Caco-2 (cell line): ENCODE results near the gene JADE3. TPM values are rescaled to one million over a fixed set of nuclear protein-coding genes. Genes with fewer than 3 reads are reported as not detected.

ENCODE experiments used
- Bru-seq: library from RNA; stranded (reverse); fragments of 400-500 nt; gene quantifications from one replicate; lab custom pipeline; 2021; lab: Mats Ljungman, UMichigan
- BruChase-seq, 2 experiments: library from RNA; stranded (reverse); fragments of 400-500 nt; gene quantifications; one replicate each; lab custom pipeline; 2021; lab: Mats Ljungman, UMichigan
- BruUV-seq: library from RNA; stranded (reverse); fragments of 400-500 nt; replicated peaks from 2 replicates; lab custom pipeline; 2021; lab: Mats Ljungman, UMichigan
- CTCF ChIA-PET: fragments of 300-600 bp; sonication (Branson Sonifier 250); formaldehyde crosslinking; loops from one replicate; lab custom pipeline; 2022; ENCODE audit warnings: antibody characterized with exemption; lab: Charles Lee
- POLR2A ChIA-PET: fragments of 300-600 bp; sonication (Branson Sonifier 250); formaldehyde crosslinking; loops from one replicate; lab custom pipeline; 2022; ENCODE audit warnings: antibody characterized with exemption; lab: Charles Lee
- DNase-seq, 2 experiments: peaks; one replicate each; pipeline versions ENCODE4 v3.0.0 to v3.0.0-alpha.2; 2020 to 2022
- H3K27me3 ChIP-seq: replicated peaks from 2 replicates; pipeline ENCODE4 v1.6.0; 2011; ENCODE audit warnings: low read length; ENCODE audit not compliant: control insufficient read depth, insufficient read depth
- H3K36me3 ChIP-seq: 2 replicates; pipeline ENCODE4 v1.5.1; 2011; ENCODE audit warnings: low read length; ENCODE audit not compliant: control insufficient read depth, insufficient read depth
- H3K4me1 ChIP-seq: fragments of 250-450 bp; sonication (Bioruptor Pico); 2 replicates; pipeline ENCODE4 v1.5.1; 2020; ENCODE audit warnings: mild to moderate bottlenecking
- H3K4me3 ChIP-seq: 2 replicates; pipeline ENCODE4 v1.5.1; 2011; ENCODE audit warnings: low read depth, mild to moderate bottlenecking, control low read depth, low read length
- H3K9me3 ChIP-seq: fragments of 250-450 bp; sonication (Bioruptor Pico); 2 replicates; pipeline ENCODE4 v1.5.1; 2020; ENCODE audit warnings: mild to moderate bottlenecking, moderate library complexity
- H3K27ac Mint-ChIP-seq: one replicate; pipeline ENCODE4 v1.8.0; 2022; ENCODE audit warnings: mixed read lengths; ENCODE audit not compliant: unreplicated experiment
- H3K27me3 Mint-ChIP-seq: one replicate; pipeline ENCODE4 v1.8.0; 2022; ENCODE audit warnings: mixed read lengths; ENCODE audit not compliant: insufficient read depth, unreplicated experiment
- H3K36me3 Mint-ChIP-seq: one replicate; pipeline ENCODE4 v1.8.0; 2022; ENCODE audit warnings: mild to moderate bottlenecking, mixed read lengths; ENCODE audit not compliant: insufficient read depth, unreplicated experiment
- H3K4me1 Mint-ChIP-seq: one replicate; pipeline ENCODE4 v1.8.0; 2022; ENCODE audit warnings: low read depth, mixed read lengths; ENCODE audit not compliant: unreplicated experiment
- H3K4me3 Mint-ChIP-seq: one replicate; pipeline ENCODE4 v1.8.0; 2022; ENCODE audit warnings: mild to moderate bottlenecking, moderate library complexity, mixed read lengths; ENCODE audit not compliant: unreplicated experiment
- H3K9me3 Mint-ChIP-seq: one replicate; pipeline ENCODE4 v1.8.0; 2022; ENCODE audit warnings: mixed read lengths; ENCODE audit not compliant: unreplicated experiment
- intact Hi-C: fragments of 100-400 bp; cut with micrococcal nuclease; formaldehyde crosslinking; loops from one replicate; pipeline ENCODE4 v1.10.0; 2022; ENCODE audit not compliant: unreplicated experiment
- long read RNA-seq: library from polyadenylated mRNA; stranded (forward); transcript quantifications from one replicate; pipeline ENCODE4 v2.0.0, GENCODE V29; 2022
- total RNA-seq: library from RNA; stranded (reverse); gene quantifications from 2 replicates; pipeline ENCODE4 v1.2.3, GENCODE V29; 2022
- TF ChIP-seq, protein P1 (sequence below), 2 experiments: fragments of 200-600 bp in 1 of 2; IDR thresholded peaks; 1 replicate in 1 of 2; 2 replicates in 1 of 2; pipeline versions ENCODE4 v1.5.1 to v1.8.0; 2011 to 2022; ENCODE audit warnings: antibody characterized with exemption in 1 of 2, control low read depth in 1 of 2, inconsistent platforms in 1 of 2, low read depth in 1 of 2, low read length in 1 of 2, mild to moderate bottlenecking in 1 of 2, moderate library complexity in 1 of 2; ENCODE audit not compliant: insufficient read depth in 1 of 2, severe bottlenecking in 1 of 2, unreplicated experiment in 1 of 2

JADE3 gene
- total RNA-seq, result 21.7 and 22.7 TPM in 2 replicates
- Bru-seq, nascent RNA, result percentile 75 among the genes with signal in this experiment
- BruChase-seq, experiment 1, labeled RNA remaining after a 2-hour chase, result percentile 72 among the genes with signal in this experiment
- percentile 66 among the genes with signal in this experiment for BruChase-seq, experiment 2, labeled RNA remaining after a 6-hour chase
- long read RNA-seq, full-length matches to known transcripts, result 3 of 9 reads
- long read RNA-seq, partial matches to known transcripts, result 3 of 9 reads
- long read RNA-seq, other reads (novel, unspliced or antisense), result 3 of 9 reads

DNA sequence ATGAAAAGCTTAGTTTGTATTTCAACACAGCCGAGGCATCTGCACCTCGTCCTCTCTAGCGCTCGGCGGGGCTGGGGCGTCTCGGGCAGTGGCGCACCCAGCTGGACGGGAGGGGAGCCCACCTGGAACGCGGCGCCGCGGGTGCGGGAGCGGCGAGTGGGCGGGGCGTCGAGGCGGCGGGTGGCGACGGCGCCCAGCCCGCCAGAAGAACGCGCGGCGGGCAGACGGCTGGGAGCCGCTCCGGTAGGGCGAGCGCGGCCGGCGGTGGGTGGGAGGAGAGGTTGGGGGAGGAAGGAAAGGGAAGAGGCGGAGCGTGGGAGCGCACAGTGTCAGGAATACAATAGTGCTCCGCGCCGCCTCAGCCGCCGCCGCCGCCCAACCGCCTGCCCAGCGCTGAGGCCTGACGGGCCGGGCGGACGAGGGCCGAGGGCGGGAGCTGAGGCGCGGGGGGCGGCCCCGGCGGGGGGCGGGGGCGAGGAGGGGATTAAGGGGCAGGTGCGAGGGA is at the start of gene JADE3:
Gene JADE3, plus strand, starts transcription at position 324 of the 505 bp plus-strand sequence. CDS start 72,474 bp downstream, outside the sequence.
- H3K27ac Mint-ChIP-seq, result peak within 1 kb of the TSS; percentile 85
- intact Hi-C loops, result loop anchor here (2.0 kb wide), 1 partner anchor 41 kb away; no protein-coding TSS in a partner anchor
- CTCF ChIA-PET, result interaction anchor here (1.5 to 2.4 kb wide), 2 partner anchors 8 to 73 kb away, joined by 3 to 10 read pairs; no protein-coding TSS in a partner anchor

DNA sequence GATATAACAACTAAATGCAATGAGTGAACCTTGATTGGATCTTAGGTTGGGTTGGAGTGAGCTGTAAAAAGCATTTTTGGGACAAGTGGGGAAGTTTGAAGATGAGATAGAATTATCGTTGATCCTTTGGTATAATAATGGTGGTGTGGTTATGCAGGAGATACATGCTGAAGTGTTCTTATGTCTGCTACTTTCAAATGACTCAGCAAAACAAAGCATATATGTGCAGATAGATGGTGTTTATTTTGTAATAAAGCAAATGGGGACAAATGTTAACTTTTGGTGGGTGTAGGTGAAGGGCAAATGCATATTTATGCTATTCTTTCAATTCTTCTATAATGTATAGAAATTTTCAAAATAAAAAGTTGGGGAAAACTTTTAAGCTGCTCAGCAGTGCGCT is 49.1 kb upstream of the JADE3 start:
- POLR2A ChIA-PET, result no interaction called here
- TF ChIP-seq, protein P1, sequence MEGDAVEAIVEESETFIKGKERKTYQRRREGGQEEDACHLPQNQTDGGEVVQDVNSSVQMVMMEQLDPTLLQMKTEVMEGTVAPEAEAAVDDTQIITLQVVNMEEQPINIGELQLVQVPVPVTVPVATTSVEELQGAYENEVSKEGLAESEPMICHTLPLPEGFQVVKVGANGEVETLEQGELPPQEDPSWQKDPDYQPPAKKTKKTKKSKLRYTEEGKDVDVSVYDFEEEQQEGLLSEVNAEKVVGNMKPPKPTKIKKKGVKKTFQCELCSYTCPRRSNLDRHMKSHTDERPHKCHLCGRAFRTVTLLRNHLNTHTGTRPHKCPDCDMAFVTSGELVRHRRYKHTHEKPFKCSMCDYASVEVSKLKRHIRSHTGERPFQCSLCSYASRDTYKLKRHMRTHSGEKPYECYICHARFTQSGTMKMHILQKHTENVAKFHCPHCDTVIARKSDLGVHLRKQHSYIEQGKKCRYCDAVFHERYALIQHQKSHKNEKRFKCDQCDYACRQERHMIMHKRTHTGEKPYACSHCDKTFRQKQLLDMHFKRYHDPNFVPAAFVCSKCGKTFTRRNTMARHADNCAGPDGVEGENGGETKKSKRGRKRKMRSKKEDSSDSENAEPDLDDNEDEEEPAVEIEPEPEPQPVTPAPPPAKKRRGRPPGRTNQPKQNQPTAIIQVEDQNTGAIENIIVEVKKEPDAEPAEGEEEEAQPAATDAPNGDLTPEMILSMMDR (IDR thresholded peaks at IDR 0.05; ENCODE audit: insufficient read depth in 1 of 2, low read depth in 1 of 2, low read length in 1 of 2, severe bottlenecking in 1 of 2, unreplicated experiment in 1 of 2), result no peak
- Histone ChIP-seq H3K27me3 (no peaks in the 10 kb centered on the region), H3K36me3 (no peaks in the 10 kb centered on the region), H3K4me3 (no peak overlapping the region), H3K4me1 (peaks cover 12% of the 10 kb centered on the region), H3K9me3 (no peaks in the 10 kb centered on the region)
- Mint-ChIP-seq H3K9me3 (no peaks in the 10 kb centered on the region), H3K27me3 (no peaks in the 10 kb centered on the region), H3K27ac (no peak overlapping the region), H3K4me3 (no peak overlapping the region), H3K36me3 (peaks cover 69% of the 10 kb centered on the region), H3K4me1 (peaks cover 13% of the 10 kb centered on the region)
- intact Hi-C loops, result no loop called here
- no TSS peak for BruUV-seq
- DNase-seq, result no peak
- CTCF ChIA-PET, result no interaction called here

More for the DNA sequence above, at the start of gene JADE3:
- Histone ChIP-seq H3K4me3 (peak within 1 kb of the TSS; percentile 74), H3K36me3 (no peaks in the 10 kb centered on the region), H3K27me3 (no peaks in the 10 kb centered on the region), H3K4me1 (no peaks in the 10 kb centered on the region), H3K9me3 (no peaks in the 10 kb centered on the region)
- H3K27me3 Mint-ChIP-seq, result no peaks in the 10 kb centered on the region
- POLR2A ChIA-PET, result interaction anchor here (0.7 kb wide), 1 partner anchor 321 kb away, joined by 7 read pairs; the partner anchor contains the start of gene USP11
- no peaks in the 10 kb centered on the region for H3K9me3 Mint-ChIP-seq
- no peaks in the 10 kb centered on the region for H3K4me1 Mint-ChIP-seq
- no peaks in the 10 kb centered on the region for H3K36me3 Mint-ChIP-seq
- TF ChIP-seq, protein P1 (IDR thresholded peaks at IDR 0.05; ENCODE audit: insufficient read depth in 1 of 2, low read depth in 1 of 2, low read length in 1 of 2, severe bottlenecking in 1 of 2, unreplicated experiment in 1 of 2), result peak in 1 of 2 experiments; percentile 2
- DNase-seq, result peak; percentile 82 to 87
- H3K4me3 Mint-ChIP-seq, result peak within 1 kb of the TSS; percentile 85
- BruUV-seq, result no TSS peak

DNA sequence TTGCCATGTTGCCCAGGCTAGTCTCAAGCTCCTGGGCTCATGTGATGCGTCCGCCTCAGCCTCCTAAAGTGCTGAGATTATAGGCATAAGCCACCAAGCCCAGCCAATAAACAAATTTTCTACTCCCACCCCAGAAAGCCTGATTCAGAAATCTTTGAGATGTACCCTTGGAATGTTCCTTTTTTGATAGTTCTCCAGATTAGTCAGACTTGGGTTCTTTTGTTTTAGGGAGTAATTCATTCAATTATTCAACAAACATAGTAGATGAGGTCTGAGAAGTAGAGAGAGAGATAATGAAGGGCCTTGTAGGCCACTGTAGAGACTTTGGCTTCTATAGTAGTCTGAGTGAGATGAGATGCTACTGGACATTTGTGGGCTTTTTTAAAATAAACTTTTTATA is 47.6 kb upstream of the JADE3 start:
- no TSS peak for BruUV-seq
- H3K27me3 Mint-ChIP-seq, result no peaks in the 10 kb centered on the region
- peaks cover 13% of the 10 kb centered on the region for H3K4me1 Mint-ChIP-seq
- ChIA-PET CTCF (no interaction called here), POLR2A (no interaction called here)
- DNase-seq, result no peak
- no peak overlapping the region for H3K4me3 Mint-ChIP-seq
- Histone ChIP-seq H3K4me3 (no peak overlapping the region), H3K9me3 (no peaks in the 10 kb centered on the region), H3K36me3 (no peaks in the 10 kb centered on the region), H3K4me1 (peaks cover 12% of the 10 kb centered on the region), H3K27me3 (no peaks in the 10 kb centered on the region)
- no peaks in the 10 kb centered on the region for H3K9me3 Mint-ChIP-seq
- intact Hi-C loops, result no loop called here
- H3K36me3 Mint-ChIP-seq, result peaks cover 69% of the 10 kb centered on the region
- no peak overlapping the region for H3K27ac Mint-ChIP-seq
- TF ChIP-seq, protein P1 (IDR thresholded peaks at IDR 0.05; ENCODE audit: insufficient read depth in 1 of 2, low read depth in 1 of 2, low read length in 1 of 2, severe bottlenecking in 1 of 2, unreplicated experiment in 1 of 2), result no peak
